Chondrocyte (in vitro differentiated cells): ENCODE data around the gene CASZ1. TPM values are rescaled to one million over a fixed set of nuclear protein-coding genes. Genes with fewer than 3 reads are reported as not detected.

Experiments
- DNase-seq: peaks from one replicate; pipeline ENCODE4 v3.0.0; 2021; ENCODE audit warnings: mixed read lengths, low spot score
- H3K27ac Mint-ChIP-seq: one replicate; pipeline ENCODE4 v1.8.0; 2021; ENCODE audit warnings: mild to moderate bottlenecking, moderate library complexity, mixed read lengths; ENCODE audit not compliant: unreplicated experiment
- H3K27me3 Mint-ChIP-seq: 2 replicates; pipeline ENCODE4 v1.8.0; 2021; ENCODE audit warnings: low read depth, mixed read lengths
- H3K36me3 Mint-ChIP-seq: 2 replicates; pipeline ENCODE4 v1.8.0; 2021; ENCODE audit warnings: low read depth, mixed read lengths
- H3K4me1 Mint-ChIP-seq: 2 replicates; pipeline ENCODE4 v1.8.0; 2021; ENCODE audit warnings: low read depth, mild to moderate bottlenecking, mixed read lengths
- H3K4me3 Mint-ChIP-seq: one replicate; pipeline ENCODE4 v1.8.0; 2021; ENCODE audit warnings: mild to moderate bottlenecking, moderate library complexity, mixed read lengths; ENCODE audit not compliant: unreplicated experiment
- H3K9me3 Mint-ChIP-seq: 2 replicates; pipeline ENCODE4 v1.8.0; 2021; ENCODE audit warnings: low read depth, mixed read lengths
- CTCF ChIP-seq: fragments of 200-600 bp; sonication (generic); IDR thresholded peaks from 2 replicates; pipeline ENCODE4 v1.5.0; 2021; ENCODE audit warnings: antibody characterized with exemption, mild to moderate bottlenecking, moderate library complexity
- total RNA-seq: library from RNA; stranded (reverse); gene quantifications from 3 replicates; pipeline ENCODE4 v1.2.1, GENCODE V29; 2021

CASZ1 gene
- total RNA-seq, 1 donor from 2014 or later: 4.1 TPM

- H3K4me3 Mint-ChIP-seq: no peak overlapping the region
- no peaks in the 10 kb centered on the region for H3K36me3 Mint-ChIP-seq
- H3K27ac Mint-ChIP-seq: no peak overlapping the region
- H3K27me3 Mint-ChIP-seq: peaks cover 2% of the 10 kb centered on the region
- H3K9me3 Mint-ChIP-seq: no peaks in the 10 kb centered on the region
- TF ChIP-seq CTCF: no peak
- no peak for DNase-seq
- no peaks in the 10 kb centered on the region for H3K4me1 Mint-ChIP-seq
These were observed 39.6 kb downstream of the CASZ1 start for GRCh38 chr1:10756842-10757241.

GRCh38 chr1:10755970-10756521 lies 40.4 kb downstream of the CASZ1 start:
- Mint-ChIP-seq H3K27ac (no peak overlapping the region), H3K4me3 (no peak overlapping the region), H3K27me3 (peaks cover 5% of the 10 kb centered on the region), H3K4me1 (no peaks in the 10 kb centered on the region), H3K36me3 (no peaks in the 10 kb centered on the region), H3K9me3 (no peaks in the 10 kb centered on the region)
- DNase-seq: no peak
- no peak for TF ChIP-seq CTCF

GRCh38 chr1:10754568-10755329 lies 41.7 kb downstream of the CASZ1 start:
- Mint-ChIP-seq H3K4me3 (no peak overlapping the region), H3K27ac (no peak overlapping the region), H3K36me3 (no peaks in the 10 kb centered on the region), H3K9me3 (no peaks in the 10 kb centered on the region), H3K27me3 (peaks cover 6% of the 10 kb centered on the region), H3K4me1 (no peaks in the 10 kb centered on the region)
- DNase-seq: no peak
- no peak for TF ChIP-seq CTCF

GRCh38 chr1:10753299-10753698 lies 43.1 kb downstream of the CASZ1 start:
- H3K4me1 Mint-ChIP-seq: no peaks in the 10 kb centered on the region
- H3K4me3 Mint-ChIP-seq: no peak overlapping the region
- H3K27ac Mint-ChIP-seq: no peak overlapping the region
- peaks cover 6% of the 10 kb centered on the region for H3K27me3 Mint-ChIP-seq
- TF ChIP-seq CTCF: no peak
- no peaks in the 10 kb centered on the region for H3K36me3 Mint-ChIP-seq
- H3K9me3 Mint-ChIP-seq: no peaks in the 10 kb centered on the region
- no peak for DNase-seq

- DNase-seq: no peak
- TF ChIP-seq CTCF: no peak
- Mint-ChIP-seq H3K27ac (no peak overlapping the region), H3K9me3 (no peaks in the 10 kb centered on the region), H3K36me3 (no peaks in the 10 kb centered on the region), H3K27me3 (peaks cover 7% of the 10 kb centered on the region), H3K4me1 (no peaks in the 10 kb centered on the region), H3K4me3 (no peak overlapping the region)
These were observed 44.8 kb downstream of the CASZ1 start for GRCh38 chr1:10751561-10752085.
